Hepatocyte (in vitro differentiated cells): Measurements from ENCODE around the gene RIC1. TPM values are rescaled to one million over a fixed set of nuclear protein-coding genes. Genes with fewer than 3 reads are reported as not detected.

Experiments
- DNase-seq: peaks from one replicate; pipeline ENCODE4 v3.0.0-alpha.2; 2016; ENCODE audit warnings: low spot score
- H2AFZ ChIP-seq: fragments of 200-600 bp; sonication (generic); 2 replicates; pipeline ENCODE4 v1.6.0; 2016; ENCODE audit warnings: antibody characterized with exemption, mild to moderate bottlenecking
- H3K27ac ChIP-seq: fragments of 200-600 bp; sonication (generic); 2 replicates; pipeline ENCODE4 v1.5.1; 2016; ENCODE audit warnings: mild to moderate bottlenecking
- H3K27me3 ChIP-seq: fragments of 200-600 bp; sonication (generic); 2 replicates; pipeline ENCODE4 v1.6.1; 2016
- H3K36me3 ChIP-seq: fragments of 200-600 bp; sonication (generic); replicated peaks from 2 replicates; pipeline ENCODE4 v1.5.1; 2016; ENCODE audit warnings: low read depth; ENCODE audit not compliant: insufficient read depth
- H3K4me1 ChIP-seq: fragments of 200-600 bp; sonication (generic); 2 replicates; pipeline ENCODE4 v1.5.1; 2016; ENCODE audit warnings: mild to moderate bottlenecking, moderate library complexity; ENCODE audit not compliant: insufficient read depth
- H3K4me2 ChIP-seq: fragments of 200-600 bp; sonication (generic); 2 replicates; pipeline ENCODE4 v1.6.0; 2016
- H3K4me3 ChIP-seq: fragments of 200-600 bp; sonication (generic); 2 replicates; pipeline ENCODE4 v1.5.1; 2016; ENCODE audit warnings: mild to moderate bottlenecking
- H3K79me2 ChIP-seq: fragments of 200-600 bp; sonication (generic); 2 replicates; pipeline ENCODE4 v1.6.0; 2017; ENCODE audit warnings: mild to moderate bottlenecking
- H3K9me2 ChIP-seq: fragments of 200-600 bp; sonication (generic); replicated peaks from 2 replicates; pipeline ENCODE4 v1.6.0; 2017; ENCODE audit warnings: mild to moderate bottlenecking; ENCODE audit not compliant: insufficient read depth
- H3K9me3 ChIP-seq: fragments of 200-600 bp; sonication (generic); 2 replicates; pipeline ENCODE4 v1.5.1; 2016; ENCODE audit warnings: low read depth, mild to moderate bottlenecking
- H4K20me1 ChIP-seq: fragments of 200-600 bp; sonication (generic); 2 replicates; pipeline ENCODE4 v1.6.0; 2016; ENCODE audit warnings: mild to moderate bottlenecking; ENCODE audit not compliant: insufficient read depth, poor library complexity, severe bottlenecking
- EZH2 ChIP-seq: fragments of 200-600 bp; sonication (generic); IDR thresholded peaks from 2 replicates; pipeline ENCODE4 v1.6.1; 2016; ENCODE audit warnings: antibody characterized with exemption, mild to moderate bottlenecking, borderline replicate concordance
- EZH2phosphoT487 ChIP-seq: fragments of 200-600 bp; sonication (generic); IDR thresholded peaks from one replicate; pipeline ENCODE4 v1.6.1; 2018; ENCODE audit warnings: antibody characterized with exemption, mild to moderate bottlenecking, low read depth, moderate library complexity; ENCODE audit not compliant: unreplicated experiment, severe bottlenecking
- WGBS: methylation state at CpG from one replicate; pipeline ENCODE4 v1.1.6; 2016; ENCODE audit warnings: low lambda C conversion rate; ENCODE audit errors: missing lambda C conversion rate; 5-methylcytosine and 5-hydroxymethylcytosine counted together
- polyA plus RNA-seq: library from polyadenylated mRNA; unstranded; fragments of >200 nt; fragmentation: Nextera tagmentation; extraction: Ambion mirVana; gene quantifications from 2 replicates; pipeline ENCODE4 v1.2.1, GENCODE V29; 2016
- total RNA-seq: library from RNA; depleted of rRNA; stranded (reverse); fragments of >200 nt; gene quantifications from 2 replicates; pipeline ENCODE4 v1.2.3, GENCODE V29; 2014
- TF ChIP-seq, protein P1 (sequence below): fragments of 200-600 bp; sonication (generic); IDR thresholded peaks from 2 replicates; pipeline ENCODE4 v1.5.1; 2016; ENCODE audit warnings: antibody characterized with exemption, mild to moderate bottlenecking; ENCODE audit not compliant: poor library complexity

Gene RIC1
- total and polyA plus RNA-seq, 2 experiments from 2014 or later = 11.2 to 34.9 TPM

DNA sequence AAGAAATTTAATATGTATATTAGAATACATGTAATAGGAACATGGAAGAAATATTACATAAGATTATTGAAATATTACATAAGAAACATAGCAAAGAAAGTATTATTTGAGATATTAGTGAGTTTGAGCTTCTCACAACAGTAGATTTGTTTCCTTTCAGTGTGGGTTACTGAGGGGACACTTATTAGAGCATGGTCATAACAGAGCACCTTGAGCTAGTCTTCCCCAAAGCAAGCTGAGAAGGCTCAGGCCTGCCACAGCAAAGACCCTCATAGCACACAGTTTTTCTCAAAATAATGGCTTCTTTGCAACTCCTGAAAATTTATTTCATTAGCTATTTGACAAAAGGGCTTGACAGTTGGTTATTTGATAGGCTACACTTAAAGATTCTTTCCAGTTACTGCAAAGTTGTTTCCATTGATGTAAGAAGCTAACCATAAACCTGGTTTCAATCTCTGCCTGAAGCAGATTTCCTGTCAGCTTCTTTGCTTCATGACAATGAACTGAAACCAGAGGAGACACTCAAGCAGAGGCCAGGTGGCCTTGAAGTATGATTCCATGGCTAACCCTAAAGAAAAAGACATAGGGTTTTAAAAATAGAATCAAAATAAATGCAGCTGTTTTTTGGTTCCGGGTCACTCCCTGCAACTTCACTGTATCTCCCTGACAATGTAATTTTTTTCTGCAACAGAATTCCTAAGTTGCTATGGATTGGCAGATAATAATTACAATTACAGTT, 135.4 kb downstream of the RIC1 start:
- no peaks in the 10 kb centered on the region for H3K9me3 ChIP-seq
- H3K27me3 ChIP-seq = no peaks in the 10 kb centered on the region
- H3K4me2 ChIP-seq = no peak overlapping the region
- no peak overlapping the region for H3K27ac ChIP-seq
- H3K36me3 ChIP-seq = peaks cover 7% of the 10 kb centered on the region
- H4K20me1 ChIP-seq = no peaks in the 10 kb centered on the region
- H3K4me1 ChIP-seq = no peaks in the 10 kb centered on the region
- WGBS = 83% methylated on average over 1 of the region's 1 CpG
- no peak overlapping the region for H3K4me3 ChIP-seq
- no peaks in the 10 kb centered on the region for H3K79me2 ChIP-seq
- H2AFZ ChIP-seq = no peak overlapping the region
- TF ChIP-seq, protein P1, sequence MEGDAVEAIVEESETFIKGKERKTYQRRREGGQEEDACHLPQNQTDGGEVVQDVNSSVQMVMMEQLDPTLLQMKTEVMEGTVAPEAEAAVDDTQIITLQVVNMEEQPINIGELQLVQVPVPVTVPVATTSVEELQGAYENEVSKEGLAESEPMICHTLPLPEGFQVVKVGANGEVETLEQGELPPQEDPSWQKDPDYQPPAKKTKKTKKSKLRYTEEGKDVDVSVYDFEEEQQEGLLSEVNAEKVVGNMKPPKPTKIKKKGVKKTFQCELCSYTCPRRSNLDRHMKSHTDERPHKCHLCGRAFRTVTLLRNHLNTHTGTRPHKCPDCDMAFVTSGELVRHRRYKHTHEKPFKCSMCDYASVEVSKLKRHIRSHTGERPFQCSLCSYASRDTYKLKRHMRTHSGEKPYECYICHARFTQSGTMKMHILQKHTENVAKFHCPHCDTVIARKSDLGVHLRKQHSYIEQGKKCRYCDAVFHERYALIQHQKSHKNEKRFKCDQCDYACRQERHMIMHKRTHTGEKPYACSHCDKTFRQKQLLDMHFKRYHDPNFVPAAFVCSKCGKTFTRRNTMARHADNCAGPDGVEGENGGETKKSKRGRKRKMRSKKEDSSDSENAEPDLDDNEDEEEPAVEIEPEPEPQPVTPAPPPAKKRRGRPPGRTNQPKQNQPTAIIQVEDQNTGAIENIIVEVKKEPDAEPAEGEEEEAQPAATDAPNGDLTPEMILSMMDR = no peak
- TF ChIP-seq EZH2phosphoT487 (no peak), EZH2 (no peak)
- H3K9me2 ChIP-seq = no peaks in the 10 kb centered on the region
- DNase-seq = no peak

DNA sequence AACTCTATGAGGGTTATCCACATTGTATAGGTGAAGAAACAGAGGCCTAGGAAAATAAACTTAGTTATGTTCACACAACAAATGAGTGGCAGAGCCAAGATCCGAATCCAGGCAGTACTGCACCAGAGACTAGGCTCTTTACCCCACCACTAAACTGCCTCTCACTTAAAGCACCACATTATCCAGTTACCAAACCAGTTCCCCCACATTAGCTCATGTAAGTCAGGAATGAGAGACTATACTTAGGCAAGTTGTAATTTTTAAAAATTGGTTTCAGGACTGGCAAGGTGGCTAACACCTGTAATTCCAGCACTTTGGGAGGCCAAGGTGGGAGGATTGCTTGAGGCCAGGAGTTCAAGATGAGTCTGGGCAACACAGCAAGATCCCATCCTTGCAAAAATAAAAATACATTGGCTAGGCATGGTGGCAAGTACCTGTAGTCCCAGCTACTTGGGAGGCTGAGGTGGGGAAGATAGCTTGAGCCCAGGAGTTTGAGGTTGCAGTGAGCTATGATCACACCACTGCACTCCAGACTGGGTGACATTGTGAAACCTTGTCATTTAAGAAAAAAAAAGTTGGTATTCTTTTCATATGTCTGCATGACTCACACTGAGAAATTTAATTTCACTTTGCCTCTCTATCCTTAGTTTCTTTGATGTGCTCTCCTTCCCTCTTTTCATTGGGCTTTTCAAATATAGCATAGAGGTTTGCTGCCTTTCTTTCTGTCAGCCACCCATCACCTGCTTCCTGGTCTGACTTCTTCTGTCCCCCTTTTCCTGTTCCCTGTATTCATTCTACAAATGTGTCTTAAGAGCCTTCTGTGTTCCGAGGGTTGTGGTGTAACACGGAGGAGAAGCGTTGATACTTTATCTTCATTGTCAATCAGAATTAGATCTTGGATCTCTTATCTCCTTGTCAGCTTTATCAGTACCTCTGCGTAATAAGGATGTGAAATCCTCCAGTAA, 139.3 kb downstream of the RIC1 start:
- 76% methylated on average over 5 of the region's 5 CpGs for WGBS
- no peaks in the 10 kb centered on the region for H3K9me3 ChIP-seq
- no peaks in the 10 kb centered on the region for H3K9me2 ChIP-seq
- no peaks in the 10 kb centered on the region for H4K20me1 ChIP-seq
- DNase-seq = no peak
- no peaks in the 10 kb centered on the region for H3K27me3 ChIP-seq
- no peak overlapping the region for H2AFZ ChIP-seq
- no peaks in the 10 kb centered on the region for H3K4me1 ChIP-seq
- no peaks in the 10 kb centered on the region for H3K36me3 ChIP-seq
- no peak for TF ChIP-seq EZH2
- TF ChIP-seq EZH2phosphoT487 = no peak
- TF ChIP-seq, protein P1 = no peak
- no peak overlapping the region for H3K27ac ChIP-seq
- no peaks in the 10 kb centered on the region for H3K79me2 ChIP-seq
- no peak overlapping the region for H3K4me2 ChIP-seq
- H3K4me3 ChIP-seq = no peak overlapping the region

DNA sequence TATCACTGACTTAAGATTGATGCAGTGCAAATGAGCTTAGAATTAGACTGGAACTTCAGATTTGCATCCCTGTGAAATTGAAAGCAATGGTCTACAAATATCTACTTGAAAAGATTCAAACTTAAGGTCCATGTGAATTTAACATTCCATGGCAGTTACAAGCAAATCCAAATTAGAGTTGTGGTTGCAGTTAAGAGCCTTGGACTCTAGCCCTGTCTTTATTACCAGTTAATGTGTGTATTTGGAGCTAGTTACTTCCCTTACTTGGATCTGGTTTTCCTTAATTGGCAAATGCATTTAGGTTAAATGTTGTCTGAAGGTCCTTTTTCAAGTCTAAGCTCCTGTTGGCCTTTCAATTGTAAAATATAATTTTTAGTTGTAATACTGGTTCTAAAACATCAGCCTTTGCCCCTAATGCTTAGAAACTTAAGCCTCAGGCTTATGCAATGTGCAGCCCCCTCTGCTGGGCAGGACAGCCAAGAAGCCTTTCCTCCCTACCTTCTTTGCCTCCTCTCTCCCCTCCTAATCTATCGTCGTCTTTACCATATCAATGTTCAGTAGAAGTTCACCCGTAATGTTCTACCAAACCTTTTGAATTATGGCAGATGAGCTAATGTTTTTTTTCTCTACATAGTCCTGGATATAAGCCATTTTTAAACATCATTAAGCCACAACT, 144.6 kb downstream of the RIC1 start:
- no peak overlapping the region for H3K4me2 ChIP-seq
- no peak for DNase-seq
- no peaks in the 10 kb centered on the region for H3K4me1 ChIP-seq
- H3K36me3 ChIP-seq = peaks cover 5% of the 10 kb centered on the region
- peaks cover 16% of the 10 kb centered on the region for H3K9me3 ChIP-seq
- no peaks in the 10 kb centered on the region for H4K20me1 ChIP-seq
- no peaks in the 10 kb centered on the region for H3K27me3 ChIP-seq
- no peak overlapping the region for H3K4me3 ChIP-seq
- H3K27ac ChIP-seq = no peak overlapping the region
- H3K9me2 ChIP-seq = no peaks in the 10 kb centered on the region
- TF ChIP-seq, protein P1 = no peak
- TF ChIP-seq EZH2phosphoT487 (no peak), EZH2 (no peak)
- 62% methylated on average over 3 of the region's 3 CpGs for WGBS
- H3K79me2 ChIP-seq = no peaks in the 10 kb centered on the region
- H2AFZ ChIP-seq = no peak overlapping the region
